Large intestine (tissue), 3 donors: ENCODE measurements around the gene SERPINA9. TPM values are rescaled to one million over a fixed set of nuclear protein-coding genes. Genes with fewer than 3 reads are reported as not detected.

Source experiments
- DNase-seq, 2 donors: peaks; one replicate each; pipeline versions ENCODE4 v3.0.0 to v3.0.0-alpha.2; 2013
- H3K27ac ChIP-seq: one replicate; pipeline ENCODE4 v1.5.1; 2013; ENCODE audit warnings: low read length
- H3K27me3 ChIP-seq: 2 replicates; pipeline ENCODE4 v1.6.1; 2013; ENCODE audit warnings: low read length; ENCODE audit not compliant: control insufficient read depth, insufficient read depth
- H3K36me3 ChIP-seq: 2 replicates; pipeline ENCODE4 v1.6.1; 2013; ENCODE audit warnings: low read length; ENCODE audit not compliant: control insufficient read depth, insufficient read depth
- H3K4me1 ChIP-seq: one replicate; pipeline ENCODE4 v1.6.1; 2013; ENCODE audit warnings: low read length; ENCODE audit not compliant: control insufficient read depth, insufficient read depth
- H3K4me3 ChIP-seq: one replicate; pipeline ENCODE4 v1.5.1; 2013; ENCODE audit warnings: low read length
- H3K9me3 ChIP-seq: one replicate; pipeline ENCODE4 v1.6.1; 2013; ENCODE audit warnings: mild to moderate bottlenecking, low read depth, low read length, moderate library complexity; ENCODE audit not compliant: control insufficient read depth
- WGBS: methylation state at CpG from one replicate; pipeline ENCODE4 v1.1.5; 2013; ENCODE audit warnings: low lambda C conversion rate; ENCODE audit not compliant: insufficient coverage; 5-methylcytosine and 5-hydroxymethylcytosine counted together
- polyA plus RNA-seq: library from polyadenylated mRNA; unstranded; fragments of 120-200 nt; gene quantifications from one replicate; pipeline ENCODE4 v1.2.1, GENCODE V29; 2013

Gene SERPINA9
- polyA plus RNA-seq, 1 donor: not detected

GRCh38 chr14:94462219-94462551 lies 13.8 kb downstream of the SERPINA9 start:
- Histone ChIP-seq H3K4me3 (no peak overlapping the region), H3K27me3 (no peaks in the 10 kb centered on the region), H3K27ac (no peak overlapping the region), H3K9me3 (peaks cover 8% of the 10 kb centered on the region), H3K4me1 (no peaks in the 10 kb centered on the region), H3K36me3 (no peaks in the 10 kb centered on the region)
- no CpG with 5 or more reads among the region's 6 CpGs for WGBS
- no peak for DNase-seq

- Histone ChIP-seq H3K27me3 (no peaks in the 10 kb centered on the region), H3K9me3 (peaks cover 8% of the 10 kb centered on the region), H3K27ac (no peak overlapping the region), H3K4me3 (no peak overlapping the region), H3K4me1 (no peaks in the 10 kb centered on the region), H3K36me3 (no peaks in the 10 kb centered on the region)
- DNase-seq: no peak
- WGBS: no CpG with 5 or more reads among the region's 19 CpGs
Measured at GRCh38 chr14:94461526-94462218, 14.3 kb downstream of the SERPINA9 start.

GRCh38 chr14:94460631-94461416 lies 15.2 kb downstream of the SERPINA9 start:
- Histone ChIP-seq H3K27me3 (no peaks in the 10 kb centered on the region), H3K27ac (no peak overlapping the region), H3K9me3 (peaks cover 8% of the 10 kb centered on the region), H3K4me3 (no peak overlapping the region), H3K36me3 (no peaks in the 10 kb centered on the region), H3K4me1 (no peaks in the 10 kb centered on the region)
- DNase-seq: no peak
- WGBS: no CpG with 5 or more reads among the region's 8 CpGs

GRCh38 chr14:94458558-94459205 lies 17.3 kb downstream of the SERPINA9 start:
- Histone ChIP-seq H3K4me1 (no peaks in the 10 kb centered on the region), H3K27me3 (no peaks in the 10 kb centered on the region), H3K9me3 (peaks cover 4% of the 10 kb centered on the region), H3K36me3 (no peaks in the 10 kb centered on the region), H3K27ac (no peak overlapping the region), H3K4me3 (no peak overlapping the region)
- DNase-seq: no peak
- no CpG with 5 or more reads among the region's 2 CpGs for WGBS

GRCh38 chr14:94458096-94458495 lies 17.9 kb downstream of the SERPINA9 start:
- Histone ChIP-seq H3K9me3 (peaks cover 4% of the 10 kb centered on the region), H3K36me3 (no peaks in the 10 kb centered on the region), H3K4me1 (no peaks in the 10 kb centered on the region), H3K27me3 (no peaks in the 10 kb centered on the region), H3K27ac (no peak overlapping the region), H3K4me3 (no peak overlapping the region)
- no peak for DNase-seq
- no CpG with 5 or more reads among the region's 1 CpG for WGBS

GRCh38 chr14:94455928-94456327 lies 20.1 kb downstream of the SERPINA9 start:
- Histone ChIP-seq H3K27me3 (no peaks in the 10 kb centered on the region), H3K9me3 (peaks cover 4% of the 10 kb centered on the region), H3K4me1 (peaks cover under 1% of the 10 kb centered on the region), H3K4me3 (no peak overlapping the region), H3K27ac (no peak overlapping the region), H3K36me3 (no peaks in the 10 kb centered on the region)
- WGBS: 0% methylated on average over 1 of the region's 1 CpG
- no peak for DNase-seq

GRCh38 chr14:94451826-94452225 lies 24.2 kb downstream of the SERPINA9 start:
- no peak for DNase-seq
- Histone ChIP-seq H3K4me1 (peaks cover 5% of the 10 kb centered on the region), H3K4me3 (no peak overlapping the region), H3K27me3 (peaks cover 6% of the 10 kb centered on the region), H3K9me3 (no peaks in the 10 kb centered on the region), H3K36me3 (no peaks in the 10 kb centered on the region), H3K27ac (no peak overlapping the region)
- no CpG with 5 or more reads among the region's 3 CpGs for WGBS

- WGBS: no CpG with 5 or more reads among the region's 8 CpGs
- peaks cover 6% of the 10 kb centered on the region for H3K27me3 ChIP-seq
Measured at GRCh38 chr14:94451091-94451771, 24.8 kb downstream of the SERPINA9 start.

GRCh38 chr14:94450722-94451090 lies 25.3 kb downstream of the SERPINA9 start:
- peaks cover 5% of the 10 kb centered on the region for H3K4me1 ChIP-seq
- no peak overlapping the region for H3K27ac ChIP-seq
- H3K27me3 ChIP-seq: peaks cover 6% of the 10 kb centered on the region
- WGBS: 55% methylated on average over 2 of the region's 3 CpGs
- no peaks in the 10 kb centered on the region for H3K9me3 ChIP-seq
- no peak overlapping the region for H3K4me3 ChIP-seq
- no peaks in the 10 kb centered on the region for H3K36me3 ChIP-seq
- no peak for DNase-seq

More at GRCh38 chr14:94451091-94451771, 24.8 kb downstream of the SERPINA9 start:
- Histone ChIP-seq H3K4me1 (peaks cover 5% of the 10 kb centered on the region), H3K27ac (no peak overlapping the region), H3K36me3 (no peaks in the 10 kb centered on the region), H3K4me3 (no peak overlapping the region), H3K9me3 (no peaks in the 10 kb centered on the region)
- peak; percentile 57 to 83 for DNase-seq

- peaks cover 5% of the 10 kb centered on the region for H3K4me1 ChIP-seq
- H3K36me3 ChIP-seq: no peaks in the 10 kb centered on the region
- no CpG with 5 or more reads among the region's 6 CpGs for WGBS
- no peak overlapping the region for H3K27ac ChIP-seq
- H3K9me3 ChIP-seq: no peaks in the 10 kb centered on the region
- DNase-seq: no peak
- H3K27me3 ChIP-seq: peaks cover 6% of the 10 kb centered on the region
- no peak overlapping the region for H3K4me3 ChIP-seq
Measured at GRCh38 chr14:94449930-94450329, 26.1 kb downstream of the SERPINA9 start.
